ENCODE results near the gene CDC40.
"Not testable (repeated sequence)": the region's sequence is repeated elsewhere in the genome, so short reads cannot be mapped to it uniquely, and the experiment has no call there.

- TF ChIP-seq CTCF (IDR thresholded peaks at IDR 0.05); REST (IDR thresholded peaks at IDR 0.05; ENCODE audit: insufficient read depth in 1 of 2, low read depth in 2 of 2, low read length in 1 of 2): not testable (repeated sequence)
Observed at GRCh38 chr6:110244621-110245020, 64.4 kb downstream of the CDC40 start.
